NCI-H1048 (cell line): ENCODE results near the gene CRYGA.
"Not testable (repeated sequence)": the region's sequence is repeated elsewhere in the genome, so short reads cannot be mapped to it uniquely, and the experiment has no call there.

Experiments used
- DNase-seq: peaks from one replicate; lab custom pipeline; 2025; lab: John Stamatoyannopoulos, UW

CRYGA gene

GRCh38 chr2:208125251-208125650 is 38.1 kb downstream of the CRYGA start:
- no peak for DNase-seq

DNA sequence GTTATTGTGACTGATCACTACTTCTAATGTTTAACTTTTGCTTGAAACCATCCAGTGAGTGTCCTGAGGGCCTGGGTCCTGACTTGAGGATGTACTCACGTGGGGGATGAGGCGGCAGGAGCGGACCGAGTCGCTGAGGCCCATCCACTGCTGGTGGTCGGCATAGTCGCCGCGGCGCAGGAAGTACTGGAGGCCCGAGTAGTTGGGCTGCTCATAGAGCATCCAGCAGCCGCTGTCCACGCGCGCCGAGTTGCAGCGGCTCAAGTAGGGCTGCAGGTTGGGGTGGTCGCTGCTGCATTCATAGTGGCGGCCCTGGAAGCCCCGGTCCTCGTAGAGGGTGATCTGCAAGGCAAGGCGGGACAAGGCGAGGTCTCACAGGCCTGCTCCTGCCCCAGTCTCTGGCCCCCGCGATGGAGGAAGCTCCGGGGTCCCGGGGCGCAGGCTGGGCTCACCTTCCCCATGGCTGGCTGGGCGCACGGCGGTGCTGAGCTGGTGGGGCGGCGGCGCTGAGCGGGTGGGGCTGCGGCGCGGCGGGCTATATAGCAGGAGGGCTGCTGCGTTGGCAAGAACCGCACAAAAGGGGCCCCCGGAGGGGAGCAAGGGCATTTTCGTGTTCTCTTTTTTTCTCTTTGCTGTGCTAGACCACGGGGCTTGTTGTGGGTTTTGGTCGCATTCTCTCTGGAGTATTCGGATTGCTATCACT is 39.2 kb downstream of the CRYGA start, which contains the start of gene CRYGD:
Gene CRYGD, minus strand, starts transcription at position 512 of the 703 bp plus-strand sequence. Its CDS starts 51 bp downstream, at position 461.
- not testable (repeated sequence) for DNase-seq

DNA sequence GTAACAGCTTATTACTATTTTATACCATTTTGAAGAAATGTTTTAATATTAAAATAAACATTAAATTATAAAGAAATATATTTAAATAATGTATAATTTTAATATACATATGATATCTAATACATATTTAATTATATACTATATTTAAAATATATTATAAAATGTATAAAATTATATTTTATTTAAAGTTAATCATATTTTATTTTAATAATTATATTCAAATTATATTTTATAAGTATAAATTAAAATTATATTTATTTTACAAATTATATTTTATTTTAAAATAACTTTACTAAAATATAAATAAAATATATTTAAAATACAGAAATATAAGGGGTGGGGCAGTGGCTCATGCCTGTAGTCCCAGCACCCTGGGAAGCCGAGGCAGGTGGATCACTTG is 41.1 kb downstream of the CRYGA start:
- DNase-seq, result no peak

DNA sequence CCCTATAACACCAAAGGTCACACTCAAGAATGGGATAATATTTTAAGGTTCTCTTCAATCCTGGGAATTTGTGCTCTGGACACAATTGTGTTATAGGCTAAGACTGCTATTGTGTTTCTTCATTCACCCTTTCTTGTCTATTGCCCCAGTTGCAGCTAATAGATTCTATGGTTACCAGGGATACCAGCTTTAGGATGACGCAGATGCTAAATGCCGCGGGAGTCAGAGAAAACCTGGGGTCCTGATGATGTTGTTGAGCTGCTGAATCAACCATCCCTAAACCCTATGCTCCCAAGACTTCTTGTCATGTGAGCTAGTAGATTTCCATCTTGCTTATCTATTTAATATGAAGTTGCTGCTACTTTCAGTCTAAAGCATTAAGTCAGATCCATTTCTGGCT is 44.5 kb downstream of the CRYGA start:
- no peak for DNase-seq

- DNase-seq, result not testable (repeated sequence)
Measured at GRCh38 chr2:208117390-208117789, 46.0 kb downstream of the CRYGA start.

- DNase-seq, result no peak
Measured at GRCh38 chr2:208112969-208113368, 50.4 kb downstream of the CRYGA start.

DNA sequence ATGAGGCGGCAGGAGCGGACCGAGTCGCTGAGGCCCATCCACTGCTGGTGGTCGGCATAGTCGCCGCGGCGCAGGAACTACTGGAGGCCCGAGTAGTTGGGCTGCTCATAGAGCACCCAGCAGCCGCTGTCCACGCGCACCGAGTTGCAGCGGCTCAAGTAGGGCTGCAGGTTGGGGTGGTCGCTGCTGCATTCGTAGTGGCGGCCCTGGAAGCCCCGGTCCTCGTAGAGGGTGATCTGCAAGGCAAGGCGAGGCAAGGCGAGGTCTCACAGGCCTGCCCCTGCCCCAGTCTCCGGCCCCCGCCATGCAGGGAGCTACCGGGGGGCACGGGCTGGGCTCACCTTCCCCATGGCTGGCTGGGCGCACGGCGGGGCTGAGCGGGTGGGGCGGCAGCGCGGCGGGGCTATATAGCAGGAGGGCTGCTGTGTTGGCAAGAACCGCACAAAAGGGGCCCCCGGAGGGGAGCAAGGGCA is 51.1 kb downstream of the CRYGA start:
- DNase-seq, result not testable (repeated sequence)
